UCSD-AML1 (cell line): ENCODE measurements around the gene KIF25.

Experiments used
- DNase-seq: peaks from one replicate; lab custom pipeline; 2025; ENCODE audit not compliant: unreplicated experiment; lab: John Stamatoyannopoulos, UW

The KIF25 gene

DNA sequence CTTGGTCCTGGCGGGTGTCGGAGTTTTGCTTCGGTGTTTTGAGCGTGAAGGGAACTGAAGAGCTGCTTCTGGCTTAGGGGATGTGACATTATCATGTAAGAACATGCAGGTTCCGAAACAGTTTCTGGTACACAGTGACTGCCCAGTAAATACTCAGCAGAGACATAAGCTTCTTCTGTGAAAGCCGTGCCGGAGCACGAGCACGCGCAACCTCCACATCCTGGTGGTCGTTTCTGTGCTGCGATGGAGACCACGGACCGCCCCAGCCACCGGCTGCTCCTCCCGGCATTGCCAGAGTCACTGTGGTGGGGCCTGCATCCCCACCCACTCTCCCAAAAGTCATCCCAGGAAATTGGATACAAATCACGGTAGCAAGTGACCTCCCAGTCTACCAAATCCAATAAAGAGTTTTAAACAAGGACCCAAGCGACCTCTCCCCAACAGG is 18.7 kb downstream of the KIF25 start:
- no peak for DNase-seq

DNA sequence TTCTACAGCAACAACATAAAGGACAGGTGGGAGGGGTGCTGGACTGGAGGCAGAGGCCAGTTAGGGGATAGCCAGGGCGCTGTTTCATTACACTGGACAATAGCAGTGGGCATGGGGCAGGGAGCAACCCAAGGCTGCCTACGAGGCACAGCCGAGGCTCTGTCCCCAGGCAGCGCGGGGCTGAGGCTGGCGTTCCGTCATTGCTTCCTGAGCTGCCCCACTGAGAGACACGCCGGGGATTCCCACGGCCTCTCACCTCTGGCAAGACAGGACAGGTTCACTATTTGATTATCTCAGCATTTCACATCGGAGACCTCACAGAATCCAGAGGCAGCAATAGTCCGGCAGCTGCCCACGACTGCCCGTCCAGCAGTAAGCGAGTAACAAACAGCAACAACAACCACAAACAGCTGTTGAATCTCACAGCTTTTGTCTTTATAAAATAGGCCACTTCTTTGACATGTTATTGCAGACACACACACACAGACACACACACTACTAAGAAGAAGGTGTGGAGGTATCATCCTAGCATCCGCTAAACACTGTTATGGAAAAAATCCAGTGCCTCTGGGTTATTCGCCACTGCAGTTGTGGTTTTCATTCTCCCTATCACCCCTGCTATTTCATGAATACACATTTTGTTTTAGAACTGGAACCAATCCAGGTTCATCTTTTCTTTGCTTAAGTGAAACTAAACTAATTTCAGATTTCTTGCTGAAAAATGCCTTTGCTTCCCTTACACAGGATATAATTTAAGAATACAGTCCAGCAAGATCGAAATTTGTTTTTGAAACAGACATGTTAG is 19.5 kb downstream of the KIF25 start:
- no peak for DNase-seq

DNA sequence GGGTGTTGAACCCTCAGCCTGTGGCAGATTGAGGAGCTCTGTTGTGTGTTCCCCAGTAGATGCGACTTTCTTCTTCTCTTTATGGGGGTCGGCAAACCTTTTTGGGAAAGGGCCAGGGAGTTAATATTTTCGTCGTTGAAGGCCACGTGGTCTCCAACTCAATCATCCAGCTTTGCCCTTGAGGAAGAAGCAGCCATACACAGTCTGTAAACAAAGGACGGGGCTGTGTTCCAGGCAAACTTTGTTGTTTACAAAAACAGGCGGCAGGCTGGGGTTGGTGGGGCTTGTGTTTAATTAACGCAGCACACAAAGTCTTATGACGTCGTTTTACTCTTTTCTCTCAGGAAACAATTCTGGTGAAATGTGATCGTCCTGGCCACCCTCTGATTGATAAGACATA is 20.2 kb downstream of the KIF25 start:
- no peak for DNase-seq

DNA sequence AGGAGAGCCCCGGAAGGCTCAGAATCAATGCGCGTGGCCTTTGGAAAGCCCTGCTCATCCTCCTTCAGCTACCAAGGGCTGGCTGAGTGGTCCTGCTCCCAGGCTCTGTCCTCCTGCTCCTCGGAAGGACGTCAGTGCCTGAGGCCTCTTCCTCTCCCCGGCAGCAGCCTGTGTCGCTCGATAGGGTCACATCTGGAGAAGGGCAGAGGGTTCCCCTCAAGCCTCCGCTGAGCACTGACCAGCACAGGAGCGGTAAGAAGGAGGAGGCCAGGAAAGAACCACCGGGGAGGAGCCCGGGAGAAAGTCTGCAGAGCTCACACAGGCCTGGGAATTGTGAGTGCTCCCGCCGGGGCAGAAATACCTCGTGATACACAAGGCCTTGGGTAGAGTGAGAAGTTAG is 21.2 kb downstream of the KIF25 start:
- no peak for DNase-seq

DNA sequence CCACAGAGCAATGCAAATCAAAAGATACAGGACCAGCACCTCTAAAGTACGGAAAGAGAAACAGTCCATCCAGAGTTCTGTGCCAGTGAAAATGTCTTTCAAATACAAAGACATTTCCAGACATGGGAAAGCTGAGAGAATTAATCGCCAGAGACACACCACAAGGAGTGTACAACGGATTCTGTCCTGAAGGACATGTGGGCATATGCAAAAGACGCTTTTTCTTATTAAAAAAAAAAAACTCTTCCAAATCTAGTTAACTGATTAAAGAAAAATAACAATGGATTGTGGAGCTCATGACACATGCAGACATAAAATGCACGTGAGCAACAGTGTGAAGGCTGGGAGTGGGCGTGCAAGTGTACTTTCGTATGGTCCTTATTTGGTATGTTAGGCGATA is 22.8 kb downstream of the KIF25 start:
- DNase-seq = no peak

DNA sequence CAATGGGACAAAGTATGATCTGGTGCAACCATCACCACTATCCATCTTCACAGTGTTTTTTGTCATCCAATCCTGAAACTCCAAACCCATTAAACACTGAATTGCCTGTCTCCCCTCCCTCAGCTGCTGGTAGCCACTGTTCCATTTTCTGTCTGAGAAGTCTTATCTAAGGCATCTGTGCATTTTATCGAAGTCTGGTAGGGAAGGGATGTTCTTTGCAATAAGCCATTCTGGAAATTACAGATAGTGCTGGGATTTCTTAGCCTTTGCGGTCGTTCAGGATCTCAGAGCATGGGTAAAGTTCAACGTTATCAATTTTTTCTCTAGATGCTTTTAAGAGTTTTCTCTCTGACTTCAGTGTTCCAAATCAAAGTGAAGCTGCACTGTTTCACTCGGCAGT is 24.1 kb downstream of the KIF25 start:
- no peak for DNase-seq

DNA sequence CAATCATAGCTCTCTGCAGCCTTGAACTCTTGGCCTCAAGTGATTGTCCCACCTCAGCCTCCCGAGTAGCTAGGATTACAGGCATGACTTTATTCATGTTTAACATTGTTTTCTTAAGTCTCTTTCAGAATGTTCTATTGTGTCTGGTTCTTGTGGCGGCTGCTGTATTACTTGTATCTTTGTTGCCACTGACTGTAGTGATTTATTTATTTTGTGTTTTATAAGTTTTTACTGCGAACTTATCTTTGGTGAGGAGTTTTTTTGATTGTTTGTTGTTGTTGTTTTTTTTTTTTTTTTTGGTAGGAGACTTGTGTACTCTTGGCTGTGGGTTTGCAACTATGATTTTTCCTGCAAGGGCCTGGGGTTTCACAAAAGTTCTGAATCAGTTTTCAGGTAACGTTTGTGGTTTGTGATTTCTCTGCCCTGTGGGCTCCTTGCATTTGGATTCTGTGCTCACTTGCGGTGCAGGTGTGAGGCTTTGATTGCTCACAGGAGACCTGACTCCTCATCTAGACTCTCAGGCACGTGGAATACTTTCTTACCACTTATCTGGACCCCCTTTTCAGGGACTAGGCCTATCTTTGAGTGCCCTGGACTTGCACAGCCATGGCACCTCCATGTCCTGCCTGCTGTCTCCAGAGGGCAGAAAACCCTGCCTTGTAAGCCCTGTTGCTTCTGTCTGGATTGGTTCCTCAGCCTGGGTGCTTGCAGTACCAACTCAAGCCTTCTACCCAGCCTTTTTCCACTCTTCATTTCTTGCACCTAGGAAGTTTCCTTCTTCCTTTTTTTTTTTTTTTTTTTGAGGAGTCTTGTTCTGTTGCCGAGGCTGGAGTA is 25.2 kb downstream of the KIF25 start:
- DNase-seq = no peak

DNA sequence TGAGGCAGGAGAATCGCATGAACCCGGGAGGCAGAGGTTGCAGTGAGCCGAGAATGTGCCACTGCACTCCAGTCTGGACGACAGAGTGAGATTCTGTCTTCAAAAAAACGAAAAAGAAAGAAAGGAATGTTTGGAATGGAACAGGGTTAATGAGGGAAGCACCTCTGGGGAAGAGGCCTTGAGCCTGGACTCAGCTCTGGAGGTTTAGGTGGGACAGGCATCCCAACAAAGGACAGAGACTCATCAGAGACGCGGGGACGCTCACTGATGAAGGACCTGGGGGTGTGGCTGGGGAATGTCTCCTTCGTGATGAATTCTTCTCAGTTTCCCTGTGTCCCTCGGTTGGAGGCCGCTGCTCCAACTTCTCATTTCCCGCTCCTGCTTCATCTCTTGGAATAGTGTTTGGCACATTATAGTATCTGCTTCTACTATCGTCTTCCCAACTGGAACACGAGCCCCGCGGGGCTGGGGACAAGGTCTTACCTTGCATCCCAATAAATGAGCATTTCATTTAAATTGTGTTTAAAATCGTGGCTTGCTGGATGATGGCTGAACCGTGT is 27.6 kb downstream of the KIF25 start:
- DNase-seq = no peak

DNA sequence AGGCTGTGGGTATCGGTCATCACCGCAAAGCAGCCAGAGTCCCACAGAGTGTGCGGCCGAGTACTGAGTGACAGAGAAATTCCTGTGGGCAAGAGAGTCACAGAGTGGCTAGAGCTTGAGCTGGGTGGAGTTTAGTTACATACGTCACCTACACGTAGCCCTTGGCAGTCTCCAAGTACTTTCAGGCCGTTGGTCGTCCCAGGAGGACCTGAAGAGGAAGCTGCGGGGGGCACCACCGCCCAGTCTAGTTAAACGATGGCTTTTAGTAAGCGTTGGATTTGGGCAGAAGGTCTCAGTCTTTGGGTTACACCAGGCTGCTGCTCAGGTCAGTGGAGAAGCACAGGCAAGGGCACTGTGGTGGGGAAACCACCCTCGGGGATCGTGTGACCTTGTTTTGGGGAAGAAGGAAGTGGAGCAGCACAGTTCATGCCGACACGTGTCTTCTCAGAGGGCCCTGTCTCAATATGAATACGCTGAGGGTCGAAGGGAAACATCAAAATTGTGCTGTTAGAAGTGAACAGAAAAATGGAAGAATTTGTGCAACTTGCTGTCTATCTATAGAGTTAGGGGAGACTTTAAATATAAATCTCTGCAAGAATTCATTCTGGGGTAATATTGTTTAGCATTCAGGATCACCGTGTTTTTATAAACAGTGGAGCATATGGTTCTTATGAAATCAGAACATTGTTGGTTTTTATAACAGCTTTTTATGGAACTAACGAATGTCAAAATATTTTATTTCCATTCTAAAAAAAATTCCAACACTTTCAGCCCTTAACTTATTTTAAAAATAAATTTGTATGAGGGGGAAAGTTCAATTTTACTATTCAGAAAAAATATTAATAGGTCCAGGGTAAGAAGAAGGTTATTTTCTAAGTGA is 28.6 kb downstream of the KIF25 start:
- no peak for DNase-seq

DNA sequence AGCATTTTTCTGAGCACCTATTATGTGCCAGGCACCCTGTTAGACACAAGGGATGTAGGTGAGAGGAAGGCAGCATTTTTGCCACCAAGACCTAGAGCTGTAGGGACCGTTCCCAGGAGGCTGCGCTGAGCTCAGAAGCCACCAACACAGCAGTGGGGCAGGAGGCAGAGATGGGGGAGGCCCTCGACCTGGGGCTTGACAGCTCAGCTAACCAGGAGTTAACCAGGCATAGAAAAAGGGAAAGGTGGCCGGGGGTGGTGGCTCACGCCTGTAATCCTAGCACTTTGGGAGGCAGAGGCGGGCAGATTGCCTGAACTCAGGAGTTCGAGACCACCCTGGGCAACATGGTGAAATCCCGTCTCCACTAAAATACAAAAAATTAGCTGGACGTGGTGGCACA is 29.5 kb downstream of the KIF25 start:
- DNase-seq = no peak

DNA sequence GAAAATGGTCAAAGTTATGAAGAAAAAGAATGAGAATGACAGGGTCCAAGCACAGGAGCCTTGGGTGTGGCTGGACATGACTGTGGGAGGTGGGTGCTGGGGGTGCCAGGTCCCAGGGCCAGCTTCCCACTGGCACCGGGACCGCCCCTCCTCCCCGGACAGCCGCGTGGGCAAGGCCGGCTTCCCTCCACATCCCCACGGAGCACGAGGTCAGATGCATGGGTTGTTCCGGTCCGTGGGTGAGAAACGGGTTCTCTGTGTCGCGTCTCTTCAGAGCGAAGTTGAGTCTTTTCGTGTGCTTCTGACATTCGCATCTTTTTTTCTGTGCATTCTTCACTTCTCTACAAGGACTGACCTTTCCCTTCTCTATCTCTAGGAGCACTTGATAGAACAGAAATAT is 30.1 kb downstream of the KIF25 start:
- no peak for DNase-seq

DNA sequence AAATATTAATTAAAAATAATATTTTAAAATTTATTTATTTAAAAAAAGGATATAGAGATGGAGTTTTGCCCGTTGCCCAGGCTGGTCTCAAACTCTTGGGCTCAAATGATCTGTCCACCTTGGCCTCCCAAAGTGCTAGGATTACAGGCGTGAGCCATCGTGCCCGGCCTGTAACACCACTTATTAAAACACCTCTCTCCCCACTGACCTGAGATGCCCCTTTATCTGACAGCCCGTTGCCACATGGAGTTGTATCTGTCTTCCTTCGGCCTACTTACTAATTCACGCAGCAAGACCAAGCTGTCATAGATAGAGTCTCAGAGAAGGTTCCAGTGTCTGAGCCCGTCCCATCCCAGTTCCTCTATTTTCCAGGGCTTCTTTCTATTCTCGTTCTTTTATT is 30.7 kb downstream of the KIF25 start:
- DNase-seq = no peak

DNA sequence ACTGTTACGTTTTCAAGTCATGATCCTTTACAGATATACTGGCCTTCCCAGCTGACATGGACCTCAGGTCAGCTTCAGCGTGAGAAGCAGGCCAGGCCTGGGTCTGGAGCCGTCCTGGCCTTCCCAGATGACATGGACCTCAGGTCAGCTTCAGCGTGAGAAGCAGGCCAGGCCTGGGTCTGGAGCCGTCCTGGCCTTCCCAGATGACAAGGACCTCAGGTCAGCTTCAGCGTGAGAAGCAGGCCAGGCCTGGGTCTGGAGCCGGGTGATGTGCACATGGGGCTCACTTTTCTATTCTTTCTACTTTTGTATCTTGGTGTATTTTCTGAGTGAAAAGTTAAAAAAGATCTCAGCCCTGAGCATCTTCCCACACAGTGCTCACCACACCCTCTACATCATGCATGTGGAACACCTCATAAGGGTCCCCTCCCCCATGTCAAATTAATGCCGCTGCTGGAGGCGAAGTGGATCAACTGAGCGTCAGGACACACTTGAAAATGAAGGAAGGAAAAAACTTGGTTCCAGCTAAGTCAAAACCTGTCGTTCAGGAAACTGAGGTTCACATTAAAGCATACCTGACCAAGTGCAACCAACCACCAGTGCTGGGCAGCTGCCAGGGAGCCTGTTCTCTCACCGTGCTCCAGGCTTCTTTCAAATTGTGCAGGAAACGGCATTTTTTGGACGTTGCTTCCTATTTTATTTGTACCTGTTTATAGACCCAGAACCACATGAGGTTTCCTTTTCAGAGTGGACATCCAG is 32.2 kb downstream of the KIF25 start:
- no peak for DNase-seq

DNA sequence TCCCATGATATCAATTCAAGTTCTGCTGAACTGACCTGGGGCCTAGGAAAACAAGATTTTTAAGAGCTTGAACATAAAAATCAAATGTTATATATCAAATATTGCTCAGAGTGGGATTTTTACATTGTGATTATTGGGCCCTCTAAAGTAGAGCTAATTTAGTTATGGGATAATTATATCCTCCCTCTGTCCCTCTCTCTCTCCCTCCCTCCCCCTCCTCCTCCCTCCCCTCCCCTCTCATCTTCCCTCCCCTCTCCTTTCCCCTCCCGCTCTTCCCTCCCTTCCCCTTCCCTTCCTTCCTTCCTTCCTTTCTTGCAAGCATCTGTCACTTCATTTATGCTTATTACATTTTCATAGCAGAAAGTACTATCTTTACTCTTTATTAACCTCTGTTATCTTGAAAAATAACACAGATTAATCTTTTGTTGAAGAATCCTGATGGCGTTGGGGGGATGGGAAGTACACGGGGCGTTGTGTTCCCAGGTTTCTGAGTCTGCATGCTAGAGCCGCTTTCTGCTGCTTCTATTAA is 32.8 kb downstream of the KIF25 start:
- no peak for DNase-seq

DNA sequence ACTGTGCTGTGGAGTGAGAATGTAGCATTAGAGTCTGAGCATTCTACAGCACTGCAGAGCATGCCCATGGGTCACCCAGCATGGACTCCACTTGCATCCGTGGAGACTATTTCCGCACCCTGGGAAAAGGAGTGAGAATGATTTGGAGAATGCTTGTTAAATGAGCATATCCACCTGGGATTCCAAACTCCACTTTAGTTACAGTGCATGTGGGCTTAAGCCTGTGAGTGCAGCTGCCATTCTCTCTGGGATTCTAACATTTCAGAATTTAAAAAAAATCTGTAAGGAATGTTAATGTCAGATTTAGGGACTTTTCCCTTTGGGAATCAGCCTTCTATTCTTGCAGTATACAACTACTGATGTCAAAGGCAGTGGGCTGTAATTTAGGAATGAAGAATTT is 33.4 kb downstream of the KIF25 start:
- DNase-seq = no peak

DNA sequence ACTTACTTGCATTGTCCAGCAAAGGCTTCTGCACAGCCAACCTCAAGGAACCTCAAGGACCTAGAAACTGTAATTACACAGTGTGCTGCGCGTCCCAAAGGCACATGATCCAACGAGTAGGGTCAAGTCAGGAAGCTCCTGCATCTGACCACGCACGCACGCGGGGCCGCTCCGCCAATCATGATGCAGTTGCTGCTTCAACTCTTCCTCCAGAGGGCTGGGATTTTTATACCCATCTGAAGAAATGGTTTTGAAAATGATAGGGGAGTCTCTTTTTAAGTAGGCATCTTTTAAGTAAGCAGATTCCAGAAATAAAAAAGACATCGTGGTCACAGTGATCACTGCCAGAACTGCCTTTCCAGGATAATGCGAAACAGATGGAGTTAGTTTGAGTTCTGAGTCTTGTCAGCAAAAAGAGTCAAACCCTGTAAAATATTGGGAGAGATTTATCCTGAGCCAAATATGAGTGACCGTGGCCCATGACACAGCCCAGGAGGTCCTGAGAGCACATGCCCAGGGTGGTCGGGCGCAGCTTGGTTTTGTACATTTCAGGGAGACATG is 34.0 kb downstream of the KIF25 start:
- no peak for DNase-seq

DNA sequence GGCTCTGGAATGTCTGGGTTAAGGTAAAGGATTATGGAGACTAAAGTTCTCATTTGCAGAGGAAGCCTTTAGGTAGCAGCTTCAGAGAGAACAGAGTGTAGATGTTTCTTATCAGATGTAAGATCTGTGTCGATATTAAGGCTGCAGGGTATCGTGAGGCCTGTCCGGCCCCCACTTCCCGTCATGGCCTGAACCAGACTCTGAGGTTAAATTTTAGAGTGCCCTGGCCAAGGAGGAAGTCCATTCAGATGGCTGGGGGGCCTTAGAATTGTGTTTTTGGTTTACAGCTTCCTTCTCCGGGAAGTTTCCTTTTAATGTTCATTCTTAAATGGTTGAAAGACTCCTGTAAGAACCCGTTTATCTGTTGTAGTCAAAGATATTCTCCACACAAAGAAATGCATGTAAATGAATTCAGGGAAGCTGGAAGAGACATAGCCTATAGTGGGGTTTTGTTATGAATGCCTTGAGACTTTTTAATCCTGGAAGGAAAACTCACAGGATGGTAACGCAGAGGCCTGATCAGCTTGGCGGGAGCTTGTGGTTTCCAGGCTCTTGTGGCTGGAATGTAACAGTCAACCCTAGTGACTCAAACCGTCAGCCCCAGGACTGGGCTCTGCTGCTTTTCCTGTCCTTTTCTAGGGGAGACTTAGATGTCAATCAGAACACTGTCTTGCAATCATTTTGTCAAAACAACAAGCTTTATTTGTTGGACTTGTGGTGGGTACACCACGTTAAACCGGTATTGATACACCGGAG is 34.7 kb downstream of the KIF25 start:
- DNase-seq = peak; percentile 31

DNA sequence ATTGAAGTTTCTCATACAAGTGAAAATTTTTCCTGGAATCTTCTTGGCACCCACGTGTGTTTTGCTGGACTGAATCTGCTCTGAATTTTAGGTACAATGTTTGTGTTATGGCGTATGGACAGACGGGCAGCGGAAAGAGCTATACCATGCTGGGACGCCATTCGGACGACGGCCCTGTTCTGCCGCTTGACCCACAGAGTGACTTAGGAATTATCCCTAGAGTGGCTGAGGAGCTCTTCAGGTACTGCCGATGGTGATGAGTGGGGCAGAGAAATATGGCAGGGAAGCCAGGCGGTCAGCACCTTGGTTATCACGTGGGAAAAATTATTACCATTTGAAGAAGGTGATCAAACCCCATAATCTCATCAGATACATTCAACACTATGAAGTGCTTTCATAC is 36.3 kb downstream of the KIF25 start:
- no peak for DNase-seq

DNA sequence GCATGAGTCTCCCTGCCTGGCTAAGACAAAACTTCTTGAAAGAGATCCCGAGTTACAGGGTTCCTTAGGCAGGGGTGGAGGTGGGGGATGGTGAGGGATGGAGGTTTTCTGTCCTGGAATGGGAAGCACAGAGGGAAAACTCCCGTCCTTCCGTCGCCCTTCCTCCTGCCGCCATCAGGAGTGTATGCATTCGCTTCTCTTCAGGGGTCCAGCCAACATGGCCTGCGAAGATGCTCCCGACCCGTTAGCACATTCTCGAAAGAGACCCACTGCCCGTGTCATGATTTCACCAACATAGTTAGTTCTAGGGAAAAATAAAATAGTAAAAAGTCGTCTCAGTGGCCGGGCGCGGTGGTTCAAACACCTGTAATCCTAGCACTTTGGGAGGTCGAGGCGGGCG is 37.1 kb downstream of the KIF25 start:
- no peak for DNase-seq
